Osteocyte (in vitro differentiated cells): ENCODE results near the gene LHX4. TPM values are rescaled to one million over a fixed set of nuclear protein-coding genes. Genes with fewer than 3 reads are reported as not detected.

Source experiments
- DNase-seq: peaks from one replicate; pipeline ENCODE4 v3.0.0; 2021; ENCODE audit warnings: mixed read lengths; ENCODE audit not compliant: unreplicated experiment; ENCODE audit errors: extremely low spot score
- H3K27ac Mint-ChIP-seq: one replicate; pipeline ENCODE4 v1.8.0; 2021; ENCODE audit warnings: mild to moderate bottlenecking, mixed read lengths; ENCODE audit not compliant: unreplicated experiment
- H3K27me3 Mint-ChIP-seq: one replicate; pipeline ENCODE4 v1.8.0; 2021; ENCODE audit warnings: mixed read lengths; ENCODE audit not compliant: unreplicated experiment
- H3K36me3 Mint-ChIP-seq: one replicate; pipeline ENCODE4 v1.8.0; 2021; ENCODE audit warnings: mixed read lengths; ENCODE audit not compliant: unreplicated experiment
- H3K4me1 Mint-ChIP-seq: one replicate; pipeline ENCODE4 v1.8.0; 2021; ENCODE audit warnings: mixed read lengths; ENCODE audit not compliant: unreplicated experiment
- H3K4me3 Mint-ChIP-seq: one replicate; pipeline ENCODE4 v1.8.0; 2021; ENCODE audit warnings: mild to moderate bottlenecking, moderate library complexity, mixed read lengths; ENCODE audit not compliant: unreplicated experiment
- H3K9me3 Mint-ChIP-seq: one replicate; pipeline ENCODE4 v1.8.0; 2021; ENCODE audit warnings: mixed read lengths; ENCODE audit not compliant: unreplicated experiment
- CTCF ChIP-seq: fragments of 200-600 bp; sonication (generic); IDR thresholded peaks from 2 replicates; pipeline ENCODE4 v1.5.0; 2021; ENCODE audit warnings: antibody characterized with exemption, mild to moderate bottlenecking, moderate library complexity
- total RNA-seq: library from RNA; stranded (reverse); gene quantifications from 2 replicates; pipeline ENCODE4 v1.2.1, GENCODE V29; 2021

The LHX4 gene
- total RNA-seq, 1 donor from 2014 or later: 0.70 TPM

- Mint-ChIP-seq H3K4me3 (no peak overlapping the region), H3K27me3 (peaks cover 2% of the 10 kb centered on the region), H3K9me3 (no peaks in the 10 kb centered on the region), H3K4me1 (no peaks in the 10 kb centered on the region), H3K36me3 (no peaks in the 10 kb centered on the region), H3K27ac (no peak overlapping the region)
- no peak for DNase-seq
- no peak for TF ChIP-seq CTCF
Measured at GRCh38 chr1:180210008-180210620, 19.9 kb upstream of the LHX4 start.

- H3K9me3 Mint-ChIP-seq: no peaks in the 10 kb centered on the region
- no peak for TF ChIP-seq CTCF
- H3K36me3 Mint-ChIP-seq: no peaks in the 10 kb centered on the region
- peaks cover 2% of the 10 kb centered on the region for H3K27me3 Mint-ChIP-seq
- no peak for DNase-seq
- no peak overlapping the region for H3K27ac Mint-ChIP-seq
- H3K4me1 Mint-ChIP-seq: no peaks in the 10 kb centered on the region
- H3K4me3 Mint-ChIP-seq: no peak overlapping the region
Measured at GRCh38 chr1:180211156-180211859, 18.8 kb upstream of the LHX4 start.

GRCh38 chr1:180211860-180212229 is 18.2 kb upstream of the LHX4 start:
- H3K36me3 Mint-ChIP-seq: no peaks in the 10 kb centered on the region
- no peaks in the 10 kb centered on the region for H3K4me1 Mint-ChIP-seq
- no peak for TF ChIP-seq CTCF
- H3K4me3 Mint-ChIP-seq: no peak overlapping the region
- H3K9me3 Mint-ChIP-seq: no peaks in the 10 kb centered on the region
- DNase-seq: no peak
- no peak overlapping the region for H3K27ac Mint-ChIP-seq
- peaks cover 2% of the 10 kb centered on the region for H3K27me3 Mint-ChIP-seq

GRCh38 chr1:180213401-180214170 is 16.5 kb upstream of the LHX4 start:
- Mint-ChIP-seq H3K27ac (no peak overlapping the region), H3K27me3 (no peaks in the 10 kb centered on the region), H3K4me3 (no peak overlapping the region), H3K9me3 (no peaks in the 10 kb centered on the region), H3K4me1 (no peaks in the 10 kb centered on the region), H3K36me3 (no peaks in the 10 kb centered on the region)
- no peak for DNase-seq
- TF ChIP-seq CTCF: no peak
